ENCODE data around the gene NMRK1.

DNA sequence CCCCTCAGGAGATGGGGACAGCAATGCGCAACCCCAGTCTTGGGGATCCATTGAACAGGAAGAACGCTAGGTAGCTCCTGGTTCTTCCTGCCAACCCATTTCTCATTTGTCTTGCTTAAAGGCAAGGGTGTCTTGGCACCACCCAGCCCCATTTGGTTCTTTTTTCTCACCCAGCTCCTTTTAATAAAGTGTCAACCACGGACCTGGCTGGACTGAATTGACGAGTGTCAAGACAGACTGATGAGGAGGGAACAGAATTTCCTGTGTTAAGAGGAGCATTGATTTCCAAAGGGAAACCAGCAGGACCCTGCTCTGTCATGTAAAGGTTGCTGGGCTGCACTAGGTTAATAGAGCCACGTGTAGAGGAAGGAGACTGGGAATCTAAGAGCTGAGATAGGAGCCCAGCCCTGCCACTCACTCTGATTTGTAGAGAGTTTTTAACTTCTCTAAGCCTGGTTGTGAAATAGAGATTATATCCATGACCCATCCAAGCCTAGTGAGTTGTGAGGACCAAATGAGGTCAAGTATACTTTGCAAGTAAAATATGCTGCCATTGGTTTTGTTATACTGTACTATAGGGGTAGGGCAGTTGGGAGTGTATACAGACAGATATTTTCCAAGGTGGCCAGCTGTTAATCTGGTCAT lies 34.1 kb upstream of the NMRK1 start:
- TF ChIP-seq, protein P1, sequence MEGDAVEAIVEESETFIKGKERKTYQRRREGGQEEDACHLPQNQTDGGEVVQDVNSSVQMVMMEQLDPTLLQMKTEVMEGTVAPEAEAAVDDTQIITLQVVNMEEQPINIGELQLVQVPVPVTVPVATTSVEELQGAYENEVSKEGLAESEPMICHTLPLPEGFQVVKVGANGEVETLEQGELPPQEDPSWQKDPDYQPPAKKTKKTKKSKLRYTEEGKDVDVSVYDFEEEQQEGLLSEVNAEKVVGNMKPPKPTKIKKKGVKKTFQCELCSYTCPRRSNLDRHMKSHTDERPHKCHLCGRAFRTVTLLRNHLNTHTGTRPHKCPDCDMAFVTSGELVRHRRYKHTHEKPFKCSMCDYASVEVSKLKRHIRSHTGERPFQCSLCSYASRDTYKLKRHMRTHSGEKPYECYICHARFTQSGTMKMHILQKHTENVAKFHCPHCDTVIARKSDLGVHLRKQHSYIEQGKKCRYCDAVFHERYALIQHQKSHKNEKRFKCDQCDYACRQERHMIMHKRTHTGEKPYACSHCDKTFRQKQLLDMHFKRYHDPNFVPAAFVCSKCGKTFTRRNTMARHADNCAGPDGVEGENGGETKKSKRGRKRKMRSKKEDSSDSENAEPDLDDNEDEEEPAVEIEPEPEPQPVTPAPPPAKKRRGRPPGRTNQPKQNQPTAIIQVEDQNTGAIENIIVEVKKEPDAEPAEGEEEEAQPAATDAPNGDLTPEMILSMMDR (IDR thresholded peaks at IDR 0.05): no peak
- no peak for TF ChIP-seq TEAD4 (IDR thresholded peaks at IDR 0.05; ENCODE audit: borderline replicate concordance, insufficient read depth)
- TF ChIP-seq GATA2 (CRISPR knock-in tag; IDR thresholded peaks at IDR 0.05): no peak
- TF ChIP-seq RFX5 (IDR thresholded peaks at IDR 0.05; ENCODE audit: low read length): no peak
- TF ChIP-seq, protein P2, sequence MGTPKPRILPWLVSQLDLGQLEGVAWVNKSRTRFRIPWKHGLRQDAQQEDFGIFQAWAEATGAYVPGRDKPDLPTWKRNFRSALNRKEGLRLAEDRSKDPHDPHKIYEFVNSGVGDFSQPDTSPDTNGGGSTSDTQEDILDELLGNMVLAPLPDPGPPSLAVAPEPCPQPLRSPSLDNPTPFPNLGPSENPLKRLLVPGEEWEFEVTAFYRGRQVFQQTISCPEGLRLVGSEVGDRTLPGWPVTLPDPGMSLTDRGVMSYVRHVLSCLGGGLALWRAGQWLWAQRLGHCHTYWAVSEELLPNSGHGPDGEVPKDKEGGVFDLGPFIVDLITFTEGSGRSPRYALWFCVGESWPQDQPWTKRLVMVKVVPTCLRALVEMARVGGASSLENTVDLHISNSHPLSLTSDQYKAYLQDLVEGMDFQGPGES (IDR thresholded peaks at IDR 0.05; ENCODE audit: low read depth, low read length): no peak
- no peak for TF ChIP-seq POLR2AphosphoS5 (IDR thresholded peaks at IDR 0.05; ENCODE audit: low read depth, low read length)
- TF ChIP-seq USF1 (IDR thresholded peaks at IDR 0.05; ENCODE audit: borderline replicate concordance, low read depth): no peak
- no peak for TF ChIP-seq REST (IDR thresholded peaks at IDR 0.05; ENCODE audit: low read depth, low read length)
